ENCODE results near the gene PTGES.

PTGES gene

GRCh38 chr9:129720865-129721545, 31.8 kb downstream of the PTGES start:
- DNase-seq (ENCODE audit: extremely low read depth in 1 of 2, low read depth in 1 of 2) = no peak

- no peak for DNase-seq (ENCODE audit: extremely low read depth in 1 of 2, low read depth in 1 of 2)
These were observed 32.5 kb downstream of the PTGES start for GRCh38 chr9:129720181-129720864.

- DNase-seq (ENCODE audit: extremely low read depth in 1 of 2, low read depth in 1 of 2) = no peak
These were observed 33.7 kb downstream of the PTGES start for GRCh38 chr9:129719135-129719534.

GRCh38 chr9:129718647-129719046, 34.2 kb downstream of the PTGES start:
- DNase-seq (ENCODE audit: extremely low read depth in 1 of 2, low read depth in 1 of 2) = no peak

GRCh38 chr9:129717991-129718390, 34.9 kb downstream of the PTGES start:
- no peak for DNase-seq (ENCODE audit: extremely low read depth in 1 of 2, low read depth in 1 of 2)

GRCh38 chr9:129716091-129716490, 36.8 kb downstream of the PTGES start:
- no peak for DNase-seq (ENCODE audit: extremely low read depth in 1 of 2, low read depth in 1 of 2)

- no peak for DNase-seq (ENCODE audit: extremely low read depth in 1 of 2, low read depth in 1 of 2)
These were observed 38.3 kb downstream of the PTGES start for GRCh38 chr9:129714511-129715061.

GRCh38 chr9:129713402-129713679, 39.5 kb downstream of the PTGES start:
- no peak for DNase-seq (ENCODE audit: extremely low read depth in 1 of 2, low read depth in 1 of 2)

GRCh38 chr9:129712634-129713401, 40.0 kb downstream of the PTGES start:
- DNase-seq (ENCODE audit: extremely low read depth in 1 of 2, low read depth in 1 of 2) = no peak

- DNase-seq (ENCODE audit: extremely low read depth in 1 of 2, low read depth in 1 of 2) = no peak
These were observed 42.7 kb downstream of the PTGES start for GRCh38 chr9:129710169-129710453.

GRCh38 chr9:129709438-129710168, 43.2 kb downstream of the PTGES start:
- no peak for DNase-seq (ENCODE audit: extremely low read depth in 1 of 2, low read depth in 1 of 2)

- no peak for DNase-seq (ENCODE audit: extremely low read depth in 1 of 2, low read depth in 1 of 2)
These were observed 44.0 kb downstream of the PTGES start for GRCh38 chr9:129708793-129709192.

- DNase-seq (ENCODE audit: extremely low read depth in 1 of 2, low read depth in 1 of 2) = no peak
These were observed 48.0 kb downstream of the PTGES start for GRCh38 chr9:129704807-129705206.

GRCh38 chr9:129703667-129704355, 49.0 kb downstream of the PTGES start:
- no peak for DNase-seq (ENCODE audit: extremely low read depth in 1 of 2, low read depth in 1 of 2)

GRCh38 chr9:129702589-129703520, 50.0 kb downstream of the PTGES start:
- no peak for DNase-seq (ENCODE audit: extremely low read depth in 1 of 2, low read depth in 1 of 2)

- no peak for DNase-seq (ENCODE audit: extremely low read depth in 1 of 2, low read depth in 1 of 2)
These were observed 51.3 kb downstream of the PTGES start for GRCh38 chr9:129701549-129701948.

GRCh38 chr9:129701054-129701453, 51.8 kb downstream of the PTGES start:
- DNase-seq (ENCODE audit: extremely low read depth in 1 of 2, low read depth in 1 of 2) = no peak

- no peak for DNase-seq (ENCODE audit: extremely low read depth in 1 of 2, low read depth in 1 of 2)
These were observed 54.5 kb downstream of the PTGES start for GRCh38 chr9:129698254-129698757.

GRCh38 chr9:129697656-129698253, 55.1 kb downstream of the PTGES start:
- no peak for DNase-seq (ENCODE audit: extremely low read depth in 1 of 2, low read depth in 1 of 2)

Data from activated CD8-positive, alpha-beta memory T cell treated with anti-CD3 and anti-CD28 coated beads for 1 hour (primary cell).